HepG2 (cell line): ENCODE data around the gene DAZAP1. TPM values are rescaled to one million over a fixed set of nuclear protein-coding genes. Genes with fewer than 3 reads are reported as not detected.

Experiments
- DNMT3B ChIP-seq: conservative IDR thresholded peaks from 2 replicates; pipeline ENCODE4 v1.6.1; 2016; ENCODE audit warnings: missing biosample characterization, control low read depth
- EP300 ChIP-seq, 3 experiments: sonication (generic) in 1 of 3; formaldehyde crosslinking in 1 of 3; IDR thresholded peaks; 2 replicates each; pipeline versions ENCODE4 v1.5.1 to v1.6.1; 2011 to 2020; ENCODE audit warnings: low read depth in 2 of 3, low read length in 2 of 3, borderline replicate concordance in 1 of 3, improper control_type of control experiment in 1 of 3, mild to moderate bottlenecking in 1 of 3, missing genetic modification reagents in 1 of 3, moderate library complexity in 1 of 3
- GABPB1 ChIP-seq: IDR thresholded peaks from 2 replicates; pipeline ENCODE4 v1.6.1; 2016; ENCODE audit warnings: mild to moderate bottlenecking, missing genetic modification reagents, moderate library complexity, missing compliant biosample characterization
- GATA4 ChIP-seq: sonication (generic); IDR thresholded peaks from 2 replicates; pipeline ENCODE4 v1.6.1; 2016; ENCODE audit warnings: antibody characterized with exemption, low read depth, borderline replicate concordance
- IKZF4 ChIP-seq: sonication (generic); formaldehyde crosslinking; IDR thresholded peaks from 2 replicates; pipeline ENCODE4 v1.5.1; 2020; ENCODE audit warnings: borderline replicate concordance, mild to moderate bottlenecking, low read depth, missing genetic modification reagents; ENCODE audit errors: not compliant biosample characterization
- MIER3 ChIP-seq: IDR thresholded peaks from 2 replicates; pipeline ENCODE4 v1.6.1; 2016; ENCODE audit warnings: missing compliant biosample characterization, borderline replicate concordance
- NAIF1 ChIP-seq: sonication (generic); formaldehyde crosslinking; IDR thresholded peaks from 2 replicates; pipeline ENCODE4 v1.5.0; 2020; ENCODE audit warnings: mild to moderate bottlenecking, missing genetic modification reagents, borderline replicate concordance
- PCBP1 ChIP-seq: fragments of 200-400 bp; formaldehyde crosslinking; IDR thresholded peaks from 2 replicates; pipeline ENCODE4 v1.6.1; 2017; ENCODE audit warnings: mild to moderate bottlenecking, low read depth, low read length, borderline replicate concordance
- PLRG1 ChIP-seq: fragments of 450-650 bp; conservative IDR thresholded peaks from 2 replicates; pipeline ENCODE4 v1.6.1; 2016
- SMARCE1 ChIP-seq: fragments of 450-650 bp; IDR thresholded peaks from 2 replicates; pipeline ENCODE4 v1.6.1; 2017; ENCODE audit warnings: borderline replicate concordance
- ZC3H4 ChIP-seq: sonication (generic); formaldehyde crosslinking; IDR thresholded peaks from 2 replicates; pipeline ENCODE4 v1.4.0; 2020; ENCODE audit warnings: missing genetic modification reagents, borderline replicate concordance
- polyA plus RNA-seq, 8 experiments: library from polyadenylated mRNA; depleted of rRNA in 3 of 8; stranded (reverse) in 7 of 8; unstranded in 1 of 8; fragments of >200 nt; fragmentation: Illumina TruSeq in 4 of 8; extraction: Trizol in 4 of 8; gene quantifications; 2 replicates each; pipeline versions ENCODE4 v1.2.1 to v1.2.3, GENCODE V29; 2011 to 2016; ENCODE audit warnings: low read depth in 4 of 8, missing spikeins in 1 of 8, mixed read lengths in 1 of 8; ENCODE audit not compliant: insufficient read depth in 1 of 8
- total RNA-seq, 5 experiments: library from RNA; depleted of rRNA; stranded (reverse); fragments of >200 nt; fragmentation: Illumina TruSeq; extraction: Trizol; gene quantifications; 2 replicates each; pipeline ENCODE4 v1.2.3, GENCODE V29; 2016; ENCODE audit warnings: low read depth in 1 of 5
- TF ChIP-seq, protein P1 (sequence below): sonication (generic); formaldehyde crosslinking; IDR thresholded peaks from 2 replicates; pipeline ENCODE4 v1.4.0; 2020; ENCODE audit warnings: missing genetic modification reagents, borderline replicate concordance
- TF ChIP-seq, protein P2 (sequence below): sonication (generic); formaldehyde crosslinking; IDR thresholded peaks from 2 replicates; pipeline ENCODE4 v1.4.0; 2020; ENCODE audit warnings: mild to moderate bottlenecking, low read depth, missing genetic modification reagents
- TF ChIP-seq, protein P3 (sequence below): sonication (generic); formaldehyde crosslinking; IDR thresholded peaks from 2 replicates; pipeline ENCODE4 v1.8.1; 2023; ENCODE audit warnings: mild to moderate bottlenecking, missing genetic modification reagents
- TF ChIP-seq, protein P4 (sequence below): sonication (generic); formaldehyde crosslinking; IDR thresholded peaks from 2 replicates; pipeline ENCODE4 v1.4.0; 2020; ENCODE audit warnings: mild to moderate bottlenecking, missing genetic modification reagents

Gene DAZAP1
- total and polyA plus RNA-seq, 2 of the 13 experiments (the other 11 are each of a cell fraction or from before 2014, with no cell fraction given): 63.3 to 79.2 TPM

DNA sequence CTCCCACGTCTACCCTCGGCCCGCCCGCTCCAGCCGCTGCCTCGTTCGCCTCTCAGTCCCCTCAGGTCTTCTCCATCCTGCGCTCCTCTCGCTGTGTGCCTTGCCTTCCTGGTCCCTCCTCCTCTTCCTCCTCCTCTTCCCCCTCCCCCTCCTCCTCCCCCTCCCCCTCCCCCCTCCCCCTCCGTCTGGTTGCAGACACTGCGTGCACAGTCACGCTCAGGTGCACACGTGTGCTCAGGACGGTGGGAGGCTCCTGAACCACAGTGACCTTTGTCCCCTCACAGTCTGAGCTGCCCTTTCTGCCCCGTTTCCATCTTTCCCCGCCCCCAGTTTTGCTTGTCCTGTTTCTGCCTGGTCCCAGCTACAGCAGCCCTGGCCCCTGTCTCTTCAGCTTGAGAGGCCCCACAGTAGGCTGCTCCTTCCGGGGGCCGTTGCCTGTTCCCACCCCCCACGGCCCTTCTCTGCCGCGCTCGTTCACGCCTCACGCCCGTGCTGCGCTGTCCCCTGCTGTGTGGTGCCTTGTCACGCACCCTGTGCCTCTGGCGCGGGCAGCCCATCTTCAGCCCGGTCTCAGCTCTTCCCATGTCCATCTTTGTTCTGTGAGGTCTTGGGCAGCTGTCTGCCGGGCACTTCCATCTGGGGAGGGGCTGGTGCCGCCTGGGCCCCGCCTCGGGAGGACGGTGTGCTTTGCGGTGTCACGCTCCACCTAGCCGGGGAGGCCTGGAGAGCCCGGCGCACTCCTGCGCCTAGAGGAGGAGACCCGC lies 17.0 kb downstream of the DAZAP1 start (continued):
- TF ChIP-seq PLRG1: no peak
- TF ChIP-seq, protein P1, sequence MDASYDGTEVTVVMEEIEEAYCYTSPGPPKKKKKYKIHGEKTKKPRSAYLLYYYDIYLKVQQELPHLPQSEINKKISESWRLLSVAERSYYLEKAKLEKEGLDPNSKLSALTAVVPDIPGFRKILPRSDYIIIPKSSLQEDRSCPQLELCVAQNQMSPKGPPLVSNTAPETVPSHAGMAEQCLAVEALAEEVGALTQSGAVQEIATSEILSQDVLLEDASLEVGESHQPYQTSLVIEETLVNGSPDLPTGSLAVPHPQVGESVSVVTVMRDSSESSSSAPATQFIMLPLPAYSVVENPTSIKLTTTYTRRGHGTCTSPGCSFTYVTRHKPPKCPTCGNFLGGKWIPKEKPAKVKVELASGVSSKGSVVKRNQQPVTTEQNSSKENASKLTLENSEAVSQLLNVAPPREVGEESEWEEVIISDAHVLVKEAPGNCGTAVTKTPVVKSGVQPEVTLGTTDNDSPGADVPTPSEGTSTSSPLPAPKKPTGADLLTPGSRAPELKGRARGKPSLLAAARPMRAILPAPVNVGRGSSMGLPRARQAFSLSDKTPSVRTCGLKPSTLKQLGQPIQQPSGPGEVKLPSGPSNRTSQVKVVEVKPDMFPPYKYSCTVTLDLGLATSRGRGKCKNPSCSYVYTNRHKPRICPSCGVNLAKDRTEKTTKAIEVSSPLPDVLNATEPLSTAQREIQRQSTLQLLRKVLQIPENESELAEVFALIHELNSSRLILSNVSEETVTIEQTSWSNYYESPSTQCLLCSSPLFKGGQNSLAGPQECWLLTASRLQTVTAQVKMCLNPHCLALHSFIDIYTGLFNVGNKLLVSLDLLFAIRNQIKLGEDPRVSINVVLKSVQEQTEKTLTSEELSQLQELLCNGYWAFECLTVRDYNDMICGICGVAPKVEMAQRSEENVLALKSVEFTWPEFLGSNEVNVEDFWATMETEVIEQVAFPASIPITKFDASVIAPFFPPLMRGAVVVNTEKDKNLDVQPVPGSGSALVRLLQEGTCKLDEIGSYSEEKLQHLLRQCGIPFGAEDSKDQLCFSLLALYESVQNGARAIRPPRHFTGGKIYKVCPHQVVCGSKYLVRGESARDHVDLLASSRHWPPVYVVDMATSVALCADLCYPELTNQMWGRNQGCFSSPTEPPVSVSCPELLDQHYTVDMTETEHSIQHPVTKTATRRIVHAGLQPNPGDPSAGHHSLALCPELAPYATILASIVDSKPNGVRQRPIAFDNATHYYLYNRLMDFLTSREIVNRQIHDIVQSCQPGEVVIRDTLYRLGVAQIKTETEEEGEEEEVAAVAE (CRISPR knock-in tag): no peak
- peak; percentile 98; the same call in 1 of the 2 replicates for TF ChIP-seq PCBP1
- TF ChIP-seq, protein P2, sequence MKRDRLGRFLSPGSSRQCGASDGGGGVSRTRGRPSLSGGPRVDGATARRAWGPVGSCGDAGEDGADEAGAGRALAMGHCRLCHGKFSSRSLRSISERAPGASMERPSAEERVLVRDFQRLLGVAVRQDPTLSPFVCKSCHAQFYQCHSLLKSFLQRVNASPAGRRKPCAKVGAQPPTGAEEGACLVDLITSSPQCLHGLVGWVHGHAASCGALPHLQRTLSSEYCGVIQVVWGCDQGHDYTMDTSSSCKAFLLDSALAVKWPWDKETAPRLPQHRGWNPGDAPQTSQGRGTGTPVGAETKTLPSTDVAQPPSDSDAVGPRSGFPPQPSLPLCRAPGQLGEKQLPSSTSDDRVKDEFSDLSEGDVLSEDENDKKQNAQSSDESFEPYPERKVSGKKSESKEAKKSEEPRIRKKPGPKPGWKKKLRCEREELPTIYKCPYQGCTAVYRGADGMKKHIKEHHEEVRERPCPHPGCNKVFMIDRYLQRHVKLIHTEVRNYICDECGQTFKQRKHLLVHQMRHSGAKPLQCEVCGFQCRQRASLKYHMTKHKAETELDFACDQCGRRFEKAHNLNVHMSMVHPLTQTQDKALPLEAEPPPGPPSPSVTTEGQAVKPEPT (CRISPR knock-in tag): 0 out of 2 replicates have a peak, but pooled peaks have one; percentile 52
- TF ChIP-seq EP300 (IDR thresholded peaks at IDR 0.05; ENCODE audit: low read depth in 2 of 2, low read length in 2 of 2): peak in 1 of 2 experiments; percentile 58; a peak in 2 of 4 replicates
- peak; percentile 61; the same call in 1 of the 2 replicates for TF ChIP-seq EP300 (CRISPR knock-in tag; IDR thresholded peaks at IDR 0.05; ENCODE audit: borderline replicate concordance)
- no peak for TF ChIP-seq ZC3H4 (CRISPR knock-in tag)
- TF ChIP-seq GABPB1 (CRISPR knock-in tag): peak; percentile 89
- no peak for TF ChIP-seq SMARCE1
- TF ChIP-seq DNMT3B (CRISPR knock-in tag): no peak
- TF ChIP-seq, protein P3, sequence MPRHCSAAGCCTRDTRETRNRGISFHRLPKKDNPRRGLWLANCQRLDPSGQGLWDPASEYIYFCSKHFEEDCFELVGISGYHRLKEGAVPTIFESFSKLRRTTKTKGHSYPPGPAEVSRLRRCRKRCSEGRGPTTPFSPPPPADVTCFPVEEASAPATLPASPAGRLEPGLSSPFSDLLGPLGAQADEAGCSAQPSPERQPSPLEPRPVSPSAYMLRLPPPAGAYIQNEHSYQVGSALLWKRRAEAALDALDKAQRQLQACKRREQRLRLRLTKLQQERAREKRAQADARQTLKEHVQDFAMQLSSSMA: no peak
- no peak for TF ChIP-seq GATA4
- TF ChIP-seq MIER3 (CRISPR knock-in tag): no peak
- TF ChIP-seq IKZF4 (CRISPR knock-in tag): peak; percentile 39
- no peak; the same call in 1 of the 2 replicates for TF ChIP-seq NAIF1 (CRISPR knock-in tag)
- TF ChIP-seq, protein P4, sequence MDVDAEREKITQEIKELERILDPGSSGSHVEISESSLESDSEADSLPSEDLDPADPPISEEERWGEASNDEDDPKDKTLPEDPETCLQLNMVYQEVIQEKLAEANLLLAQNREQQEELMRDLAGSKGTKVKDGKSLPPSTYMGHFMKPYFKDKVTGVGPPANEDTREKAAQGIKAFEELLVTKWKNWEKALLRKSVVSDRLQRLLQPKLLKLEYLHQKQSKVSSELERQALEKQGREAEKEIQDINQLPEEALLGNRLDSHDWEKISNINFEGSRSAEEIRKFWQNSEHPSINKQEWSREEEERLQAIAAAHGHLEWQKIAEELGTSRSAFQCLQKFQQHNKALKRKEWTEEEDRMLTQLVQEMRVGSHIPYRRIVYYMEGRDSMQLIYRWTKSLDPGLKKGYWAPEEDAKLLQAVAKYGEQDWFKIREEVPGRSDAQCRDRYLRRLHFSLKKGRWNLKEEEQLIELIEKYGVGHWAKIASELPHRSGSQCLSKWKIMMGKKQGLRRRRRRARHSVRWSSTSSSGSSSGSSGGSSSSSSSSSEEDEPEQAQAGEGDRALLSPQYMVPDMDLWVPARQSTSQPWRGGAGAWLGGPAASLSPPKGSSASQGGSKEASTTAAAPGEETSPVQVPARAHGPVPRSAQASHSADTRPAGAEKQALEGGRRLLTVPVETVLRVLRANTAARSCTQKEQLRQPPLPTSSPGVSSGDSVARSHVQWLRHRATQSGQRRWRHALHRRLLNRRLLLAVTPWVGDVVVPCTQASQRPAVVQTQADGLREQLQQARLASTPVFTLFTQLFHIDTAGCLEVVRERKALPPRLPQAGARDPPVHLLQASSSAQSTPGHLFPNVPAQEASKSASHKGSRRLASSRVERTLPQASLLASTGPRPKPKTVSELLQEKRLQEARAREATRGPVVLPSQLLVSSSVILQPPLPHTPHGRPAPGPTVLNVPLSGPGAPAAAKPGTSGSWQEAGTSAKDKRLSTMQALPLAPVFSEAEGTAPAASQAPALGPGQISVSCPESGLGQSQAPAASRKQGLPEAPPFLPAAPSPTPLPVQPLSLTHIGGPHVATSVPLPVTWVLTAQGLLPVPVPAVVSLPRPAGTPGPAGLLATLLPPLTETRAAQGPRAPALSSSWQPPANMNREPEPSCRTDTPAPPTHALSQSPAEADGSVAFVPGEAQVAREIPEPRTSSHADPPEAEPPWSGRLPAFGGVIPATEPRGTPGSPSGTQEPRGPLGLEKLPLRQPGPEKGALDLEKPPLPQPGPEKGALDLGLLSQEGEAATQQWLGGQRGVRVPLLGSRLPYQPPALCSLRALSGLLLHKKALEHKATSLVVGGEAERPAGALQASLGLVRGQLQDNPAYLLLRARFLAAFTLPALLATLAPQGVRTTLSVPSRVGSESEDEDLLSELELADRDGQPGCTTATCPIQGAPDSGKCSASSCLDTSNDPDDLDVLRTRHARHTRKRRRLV (CRISPR knock-in tag): no peak
